Urothelium cell line (cell line): ENCODE data around the gene AIF1.

Source experiments
- DNase-seq: peaks from one replicate; pipeline ENCODE4 v3.0.0; 2011; ENCODE audit warnings: low spot score, mixed read lengths
- FAIRE-seq: peaks from 2 replicates; lab custom pipeline; 2011; peaks lifted over from hg19 to GRCh38; lab: Jason Lieb, UNC

Gene AIF1

DNA sequence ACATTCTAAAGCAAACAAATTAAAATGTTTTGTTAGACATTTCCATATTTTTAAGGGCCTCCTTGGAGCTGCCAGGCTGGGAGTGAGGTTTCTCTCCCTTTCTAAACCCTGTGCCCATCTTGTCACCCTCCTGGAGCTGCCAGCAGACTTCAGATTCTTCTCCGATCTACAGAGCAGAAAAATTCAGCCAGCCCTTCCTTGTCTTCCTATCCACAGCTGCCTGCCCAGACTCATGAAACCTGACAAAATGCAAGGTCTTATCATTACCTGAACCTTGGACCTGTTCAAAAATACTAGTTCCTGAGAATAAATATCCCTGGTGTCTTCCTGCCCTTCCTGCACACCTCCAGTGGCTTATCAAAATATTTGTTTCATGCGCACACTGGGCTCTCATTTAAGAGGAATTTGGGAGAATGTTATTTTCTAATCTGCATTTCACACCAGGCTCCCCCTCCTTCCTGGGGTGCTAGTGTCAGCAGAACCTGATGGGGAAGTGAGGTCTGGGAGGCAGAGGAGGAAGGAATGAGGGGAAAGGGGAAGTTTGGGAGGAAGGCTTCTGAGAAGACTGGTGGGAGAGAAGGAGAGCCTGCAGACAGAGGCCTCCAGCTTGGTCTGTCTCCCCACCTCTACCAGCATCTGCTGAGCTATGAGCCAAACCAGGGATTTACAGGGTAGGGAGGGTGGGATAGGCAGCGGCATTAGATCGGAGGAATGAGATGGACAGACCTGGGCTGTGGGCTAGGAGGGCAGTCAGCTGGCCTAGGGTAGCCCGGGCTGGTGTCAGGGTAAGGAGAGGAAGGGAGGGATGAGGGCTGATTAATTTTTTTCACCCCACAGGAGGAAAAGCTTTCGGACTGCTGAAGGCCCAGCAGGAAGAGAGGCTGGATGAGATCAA is at the start of gene AIF1:
Gene AIF1 (plus strand): TSS at position 551 of the 895 bp plus-strand sequence. CDS start 96 bp downstream, at position 647.
- DNase-seq (no peak), FAIRE-seq (no peak)

DNA sequence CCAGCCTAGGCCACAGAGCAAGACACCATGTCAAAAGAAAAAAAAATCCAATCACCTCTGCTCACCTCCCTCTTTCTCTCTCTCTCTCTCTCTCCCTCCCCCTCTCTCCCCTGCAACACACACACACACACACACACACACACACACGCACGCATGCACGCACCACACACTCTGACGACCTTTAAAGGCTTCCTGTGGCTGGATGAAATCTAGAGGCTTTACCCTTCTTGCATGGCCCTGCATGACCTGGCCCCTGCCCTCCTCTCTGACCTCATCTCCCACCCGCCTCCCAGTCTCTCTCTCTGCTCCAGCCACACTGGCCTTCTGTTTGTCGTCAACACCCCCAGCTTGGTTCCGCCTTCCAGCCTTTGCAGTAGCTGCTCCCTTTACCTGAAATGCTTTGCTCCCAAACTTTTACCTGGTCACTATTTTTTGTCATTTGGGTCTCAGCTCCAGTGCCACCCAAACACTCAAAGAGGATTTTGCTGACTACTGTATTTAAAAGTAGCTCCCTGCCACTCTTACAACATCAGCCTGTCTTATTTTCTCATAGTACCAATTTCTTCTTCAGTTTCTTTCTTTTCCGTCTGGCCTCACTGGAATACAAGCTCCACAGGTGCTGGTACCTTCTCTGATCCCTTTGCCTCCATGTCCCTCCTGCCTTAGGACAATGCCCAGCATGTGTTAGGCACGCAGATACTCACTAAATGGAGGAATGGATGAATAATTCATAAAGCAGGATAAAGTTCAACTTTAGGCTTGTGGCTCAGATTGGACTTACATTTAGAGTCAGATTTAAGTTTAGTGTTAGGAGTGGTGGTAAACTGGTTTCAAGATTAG is 47.3 kb upstream of the AIF1 start:
- FAIRE-seq (no peak), DNase-seq (no peak)

DNA sequence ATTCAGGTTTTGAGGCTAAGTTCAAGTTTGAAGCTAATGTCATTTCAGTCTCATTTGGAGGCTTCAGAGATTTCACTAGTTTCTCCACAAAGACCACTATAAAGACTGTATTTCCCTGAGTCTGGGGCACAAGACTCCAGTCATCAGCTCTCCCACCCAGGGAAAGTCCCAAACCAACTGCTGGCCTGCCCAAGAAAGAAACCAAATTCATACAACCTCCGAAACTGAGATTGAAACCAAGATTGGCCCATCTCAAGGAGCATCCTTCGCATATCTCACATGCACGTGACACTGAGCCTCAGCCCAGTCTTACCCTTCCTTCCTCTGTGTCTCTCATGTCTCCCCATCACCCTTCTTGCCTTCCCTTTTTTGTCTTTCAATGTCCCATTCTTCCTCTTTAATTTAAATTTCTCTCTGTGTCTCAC is 46.5 kb upstream of the AIF1 start:
- DNase-seq (no peak), FAIRE-seq (no peak)

DNA sequence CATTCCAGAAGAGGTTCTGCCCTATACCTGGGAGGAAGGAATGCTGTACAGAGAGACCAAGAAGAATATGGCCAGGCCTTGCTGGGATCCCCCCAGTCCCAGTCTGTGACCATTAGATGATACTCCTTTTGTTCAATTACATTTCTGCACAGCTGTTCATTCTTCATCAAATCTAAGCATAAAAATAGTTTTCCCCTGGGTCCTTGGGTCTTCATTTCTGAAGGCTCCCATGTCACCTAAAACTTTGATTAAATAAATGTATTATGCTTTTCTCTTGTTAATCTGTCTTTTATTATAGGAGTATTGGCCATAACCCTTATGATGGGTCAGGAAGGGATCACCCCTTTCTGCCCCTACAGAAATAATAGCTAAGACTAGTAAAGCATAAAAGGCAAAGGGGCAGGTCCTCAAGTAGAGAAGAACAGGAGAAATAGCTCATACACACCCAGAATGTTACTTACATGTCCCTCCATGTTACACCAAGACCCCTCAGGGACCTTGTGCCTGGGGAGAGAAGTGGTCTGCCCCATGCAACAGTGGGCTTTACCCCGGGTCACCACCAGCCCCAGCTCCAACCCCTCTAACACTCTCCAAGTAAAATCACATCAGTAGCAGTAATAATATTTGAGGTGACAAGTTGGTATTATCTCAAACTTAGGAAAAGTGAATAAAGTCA is 45.0 kb upstream of the AIF1 start:
- no peak for FAIRE-seq
- DNase-seq = no peak

DNA sequence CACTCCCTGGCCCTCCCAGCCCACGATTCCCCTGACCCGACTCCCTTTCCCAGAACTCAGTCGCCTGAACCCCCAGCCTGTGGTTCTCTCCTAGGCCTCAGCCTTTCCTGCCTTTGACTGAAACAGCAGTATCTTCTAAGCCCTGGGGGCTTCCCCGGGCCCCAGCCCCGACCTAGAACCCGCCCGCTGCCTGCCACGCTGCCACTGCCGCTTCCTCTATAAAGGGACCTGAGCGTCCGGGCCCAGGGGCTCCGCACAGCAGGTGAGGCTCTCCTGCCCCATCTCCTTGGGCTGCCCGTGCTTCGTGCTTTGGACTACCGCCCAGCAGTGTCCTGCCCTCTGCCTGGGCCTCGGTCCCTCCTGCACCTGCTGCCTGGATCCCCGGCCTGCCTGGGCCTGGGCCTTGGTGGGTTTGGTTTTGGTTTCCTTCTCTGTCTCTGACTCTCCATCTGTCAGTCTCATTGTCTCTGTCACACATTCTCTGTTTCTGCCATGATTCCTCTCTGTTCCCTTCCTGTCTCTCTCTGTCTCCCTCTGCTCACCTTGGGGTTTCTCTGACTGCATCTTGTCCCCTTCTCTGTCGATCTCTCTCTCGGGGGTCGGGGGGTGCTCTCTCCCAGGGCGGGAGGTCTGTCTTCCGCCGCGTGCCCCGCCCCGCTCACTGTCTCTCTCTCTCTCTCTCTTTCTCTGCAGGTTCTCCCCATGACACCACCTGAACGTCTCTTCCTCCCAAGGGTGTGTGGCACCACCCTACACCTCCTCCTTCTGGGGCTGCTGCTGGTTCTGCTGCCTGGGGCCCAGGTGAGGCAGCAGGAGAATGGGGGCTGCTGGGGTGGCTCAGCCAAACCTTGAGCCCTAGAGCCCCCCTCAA is 42.8 kb upstream of the AIF1 start, which contains the start of gene LTA:
Gene LTA (plus strand): TSS at position 249 of the 871 bp plus-strand sequence. CDS start 454 bp downstream, at position 703.
- FAIRE-seq = no peak
- DNase-seq = no peak

DNA sequence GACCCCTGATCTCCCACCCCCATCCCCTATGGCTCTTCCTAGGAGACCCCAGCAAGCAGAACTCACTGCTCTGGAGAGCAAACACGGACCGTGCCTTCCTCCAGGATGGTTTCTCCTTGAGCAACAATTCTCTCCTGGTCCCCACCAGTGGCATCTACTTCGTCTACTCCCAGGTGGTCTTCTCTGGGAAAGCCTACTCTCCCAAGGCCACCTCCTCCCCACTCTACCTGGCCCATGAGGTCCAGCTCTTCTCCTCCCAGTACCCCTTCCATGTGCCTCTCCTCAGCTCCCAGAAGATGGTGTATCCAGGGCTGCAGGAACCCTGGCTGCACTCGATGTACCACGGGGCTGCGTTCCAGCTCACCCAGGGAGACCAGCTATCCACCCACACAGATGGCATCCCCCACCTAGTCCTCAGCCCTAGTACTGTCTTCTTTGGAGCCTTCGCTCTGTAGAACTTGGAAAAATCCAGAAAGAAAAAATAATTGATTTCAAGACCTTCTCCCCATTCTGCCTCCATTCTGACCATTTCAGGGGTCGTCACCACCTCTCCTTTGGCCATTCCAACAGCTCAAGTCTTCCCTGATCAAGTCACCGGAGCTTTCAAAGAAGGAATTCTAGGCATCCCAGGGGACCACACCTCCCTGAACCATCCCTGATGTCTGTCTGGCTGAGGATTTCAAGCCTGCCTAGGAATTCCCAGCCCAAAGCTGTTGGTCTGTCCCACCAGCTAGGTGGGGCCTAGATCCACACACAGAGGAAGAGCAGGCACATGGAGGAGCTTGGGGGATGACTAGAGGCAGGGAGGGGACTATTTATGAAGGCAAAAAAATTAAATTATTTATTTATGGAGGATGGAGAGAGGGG is 41.6 kb upstream of the AIF1 start:
- FAIRE-seq = no peak

DNA sequence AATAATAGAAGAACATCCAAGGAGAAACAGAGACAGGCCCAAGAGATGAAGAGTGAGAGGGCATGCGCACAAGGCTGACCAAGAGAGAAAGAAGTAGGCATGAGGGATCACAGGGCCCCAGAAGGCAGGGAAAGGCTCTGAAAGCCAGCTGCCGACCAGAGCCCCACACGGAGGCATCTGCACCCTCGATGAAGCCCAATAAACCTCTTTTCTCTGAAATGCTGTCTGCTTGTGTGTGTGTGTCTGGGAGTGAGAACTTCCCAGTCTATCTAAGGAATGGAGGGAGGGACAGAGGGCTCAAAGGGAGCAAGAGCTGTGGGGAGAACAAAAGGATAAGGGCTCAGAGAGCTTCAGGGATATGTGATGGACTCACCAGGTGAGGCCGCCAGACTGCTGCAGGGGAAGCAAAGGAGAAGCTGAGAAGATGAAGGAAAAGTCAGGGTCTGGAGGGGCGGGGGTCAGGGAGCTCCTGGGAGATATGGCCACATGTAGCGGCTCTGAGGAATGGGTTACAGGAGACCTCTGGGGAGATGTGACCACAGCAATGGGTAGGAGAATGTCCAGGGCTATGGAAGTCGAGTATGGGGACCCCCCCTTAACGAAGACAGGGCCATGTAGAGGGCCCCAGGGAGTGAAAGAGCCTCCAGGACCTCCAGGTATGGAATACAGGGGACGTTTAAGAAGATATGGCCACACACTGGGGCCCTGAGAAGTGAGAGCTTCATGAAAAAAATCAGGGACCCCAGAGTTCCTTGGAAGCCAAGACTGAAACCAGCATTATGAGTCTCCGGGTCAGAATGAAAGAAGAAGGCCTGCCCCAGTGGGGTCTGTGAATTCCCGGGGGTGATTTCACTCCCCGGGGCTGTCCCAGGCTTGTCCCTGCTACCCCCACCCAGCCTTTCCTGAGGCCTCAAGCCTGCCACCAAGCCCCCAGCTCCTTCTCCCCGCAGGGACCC is 40.6 kb upstream of the AIF1 start:
- no peak for FAIRE-seq

More for the DNA sequence above, 41.6 kb upstream of the AIF1 start:
- no peak for DNase-seq

DNA sequence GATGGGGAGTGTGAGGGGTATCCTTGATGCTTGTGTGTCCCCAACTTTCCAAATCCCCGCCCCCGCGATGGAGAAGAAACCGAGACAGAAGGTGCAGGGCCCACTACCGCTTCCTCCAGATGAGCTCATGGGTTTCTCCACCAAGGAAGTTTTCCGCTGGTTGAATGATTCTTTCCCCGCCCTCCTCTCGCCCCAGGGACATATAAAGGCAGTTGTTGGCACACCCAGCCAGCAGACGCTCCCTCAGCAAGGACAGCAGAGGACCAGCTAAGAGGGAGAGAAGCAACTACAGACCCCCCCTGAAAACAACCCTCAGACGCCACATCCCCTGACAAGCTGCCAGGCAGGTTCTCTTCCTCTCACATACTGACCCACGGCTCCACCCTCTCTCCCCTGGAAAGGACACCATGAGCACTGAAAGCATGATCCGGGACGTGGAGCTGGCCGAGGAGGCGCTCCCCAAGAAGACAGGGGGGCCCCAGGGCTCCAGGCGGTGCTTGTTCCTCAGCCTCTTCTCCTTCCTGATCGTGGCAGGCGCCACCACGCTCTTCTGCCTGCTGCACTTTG is 39.6 kb upstream of the AIF1 start, which contains the start of gene TNF:
Gene TNF (plus strand): TSS at position 231 of the 567 bp plus-strand sequence. CDS start 177 bp downstream, at position 408.
- FAIRE-seq = no peak
- DNase-seq = no peak

More for the DNA sequence above, 40.6 kb upstream of the AIF1 start:
- DNase-seq = no peak

DNA sequence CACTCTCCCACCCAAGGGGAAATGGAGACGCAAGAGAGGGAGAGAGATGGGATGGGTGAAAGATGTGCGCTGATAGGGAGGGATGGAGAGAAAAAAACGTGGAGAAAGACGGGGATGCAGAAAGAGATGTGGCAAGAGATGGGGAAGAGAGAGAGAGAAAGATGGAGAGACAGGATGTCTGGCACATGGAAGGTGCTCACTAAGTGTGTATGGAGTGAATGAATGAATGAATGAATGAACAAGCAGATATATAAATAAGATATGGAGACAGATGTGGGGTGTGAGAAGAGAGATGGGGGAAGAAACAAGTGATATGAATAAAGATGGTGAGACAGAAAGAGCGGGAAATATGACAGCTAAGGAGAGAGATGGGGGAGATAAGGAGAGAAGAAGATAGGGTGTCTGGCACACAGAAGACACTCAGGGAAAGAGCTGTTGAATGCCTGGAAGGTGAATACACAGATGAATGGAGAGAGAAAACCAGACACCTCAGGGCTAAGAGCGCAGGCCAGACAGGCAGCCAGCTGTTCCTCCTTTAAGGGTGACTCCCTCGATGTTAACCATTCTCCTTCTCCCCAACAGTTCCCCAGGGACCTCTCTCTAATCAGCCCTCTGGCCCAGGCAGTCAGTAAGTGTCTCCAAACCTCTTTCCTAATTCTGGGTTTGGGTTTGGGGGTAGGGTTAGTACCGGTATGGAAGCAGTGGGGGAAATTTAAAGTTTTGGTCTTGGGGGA is 38.9 kb upstream of the AIF1 start:
- FAIRE-seq = no peak

DNA sequence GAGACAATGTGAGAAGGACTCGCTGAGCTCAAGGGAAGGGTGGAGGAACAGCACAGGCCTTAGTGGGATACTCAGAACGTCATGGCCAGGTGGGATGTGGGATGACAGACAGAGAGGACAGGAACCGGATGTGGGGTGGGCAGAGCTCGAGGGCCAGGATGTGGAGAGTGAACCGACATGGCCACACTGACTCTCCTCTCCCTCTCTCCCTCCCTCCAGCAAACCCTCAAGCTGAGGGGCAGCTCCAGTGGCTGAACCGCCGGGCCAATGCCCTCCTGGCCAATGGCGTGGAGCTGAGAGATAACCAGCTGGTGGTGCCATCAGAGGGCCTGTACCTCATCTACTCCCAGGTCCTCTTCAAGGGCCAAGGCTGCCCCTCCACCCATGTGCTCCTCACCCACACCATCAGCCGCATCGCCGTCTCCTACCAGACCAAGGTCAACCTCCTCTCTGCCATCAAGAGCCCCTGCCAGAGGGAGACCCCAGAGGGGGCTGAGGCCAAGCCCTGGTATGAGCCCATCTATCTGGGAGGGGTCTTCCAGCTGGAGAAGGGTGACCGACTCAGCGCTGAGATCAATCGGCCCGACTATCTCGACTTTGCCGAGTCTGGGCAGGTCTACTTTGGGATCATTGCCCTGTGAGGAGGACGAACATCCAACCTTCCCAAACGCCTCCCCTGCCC is 38.0 kb upstream of the AIF1 start:
- no peak for DNase-seq
- FAIRE-seq = no peak

More for the DNA sequence above, 38.9 kb upstream of the AIF1 start:
- DNase-seq = no peak

DNA sequence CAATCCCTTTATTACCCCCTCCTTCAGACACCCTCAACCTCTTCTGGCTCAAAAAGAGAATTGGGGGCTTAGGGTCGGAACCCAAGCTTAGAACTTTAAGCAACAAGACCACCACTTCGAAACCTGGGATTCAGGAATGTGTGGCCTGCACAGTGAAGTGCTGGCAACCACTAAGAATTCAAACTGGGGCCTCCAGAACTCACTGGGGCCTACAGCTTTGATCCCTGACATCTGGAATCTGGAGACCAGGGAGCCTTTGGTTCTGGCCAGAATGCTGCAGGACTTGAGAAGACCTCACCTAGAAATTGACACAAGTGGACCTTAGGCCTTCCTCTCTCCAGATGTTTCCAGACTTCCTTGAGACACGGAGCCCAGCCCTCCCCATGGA is 37.5 kb upstream of the AIF1 start:
- no peak for DNase-seq
- no peak for FAIRE-seq

DNA sequence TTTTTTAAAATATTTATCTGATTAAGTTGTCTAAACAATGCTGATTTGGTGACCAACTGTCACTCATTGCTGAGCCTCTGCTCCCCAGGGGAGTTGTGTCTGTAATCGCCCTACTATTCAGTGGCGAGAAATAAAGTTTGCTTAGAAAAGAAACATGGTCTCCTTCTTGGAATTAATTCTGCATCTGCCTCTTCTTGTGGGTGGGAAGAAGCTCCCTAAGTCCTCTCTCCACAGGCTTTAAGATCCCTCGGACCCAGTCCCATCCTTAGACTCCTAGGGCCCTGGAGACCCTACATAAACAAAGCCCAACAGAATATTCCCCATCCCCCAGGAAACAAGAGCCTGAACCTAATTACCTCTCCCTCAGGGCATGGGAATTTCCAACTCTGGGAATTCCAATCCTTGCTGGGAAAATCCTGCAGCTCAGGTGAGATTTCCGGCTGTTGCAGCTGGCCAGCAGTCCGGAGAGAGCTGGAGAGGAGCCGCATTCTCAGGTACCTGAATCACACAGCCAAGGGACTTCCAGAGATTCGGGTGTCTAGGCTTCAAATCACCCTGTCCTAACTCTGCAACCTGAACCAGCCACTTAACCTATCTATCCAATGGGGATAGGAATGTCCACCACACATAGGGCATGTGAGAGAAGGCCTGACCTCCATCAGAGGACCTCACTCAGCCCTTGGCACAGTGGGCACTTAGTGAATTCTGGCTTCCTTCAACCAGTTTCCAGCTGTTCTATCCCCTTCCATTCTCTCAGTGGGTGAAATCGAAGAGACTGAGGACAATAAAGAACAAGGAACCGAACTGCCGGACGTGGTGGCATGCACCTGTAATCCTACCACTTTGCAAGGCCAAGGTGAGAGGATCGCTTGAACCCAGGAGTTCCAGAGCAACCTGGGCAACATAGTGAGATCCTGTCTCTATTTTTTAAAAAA is 36.6 kb upstream of the AIF1 start:
- FAIRE-seq (no peak), DNase-seq (no peak)

DNA sequence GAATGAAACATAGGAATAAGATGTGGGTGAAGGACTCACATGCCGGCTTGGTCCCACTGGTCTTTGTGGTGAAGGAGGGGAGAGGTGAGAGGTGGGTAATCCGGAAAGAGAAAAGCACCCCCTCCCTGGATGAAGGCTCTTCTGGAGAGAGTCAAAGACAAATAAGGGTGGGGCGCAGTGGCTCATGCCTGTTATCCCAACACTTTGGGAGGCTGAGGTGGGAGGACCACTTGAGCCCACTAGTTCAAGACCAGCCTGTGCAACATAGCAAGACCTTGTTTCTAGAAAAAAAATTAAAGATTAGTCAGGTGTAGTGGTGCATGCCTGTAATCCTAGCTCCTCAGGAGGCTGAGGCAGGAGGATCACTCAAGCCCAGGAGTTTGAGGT is 35.9 kb upstream of the AIF1 start:
- no peak for FAIRE-seq
- no peak for DNase-seq

DNA sequence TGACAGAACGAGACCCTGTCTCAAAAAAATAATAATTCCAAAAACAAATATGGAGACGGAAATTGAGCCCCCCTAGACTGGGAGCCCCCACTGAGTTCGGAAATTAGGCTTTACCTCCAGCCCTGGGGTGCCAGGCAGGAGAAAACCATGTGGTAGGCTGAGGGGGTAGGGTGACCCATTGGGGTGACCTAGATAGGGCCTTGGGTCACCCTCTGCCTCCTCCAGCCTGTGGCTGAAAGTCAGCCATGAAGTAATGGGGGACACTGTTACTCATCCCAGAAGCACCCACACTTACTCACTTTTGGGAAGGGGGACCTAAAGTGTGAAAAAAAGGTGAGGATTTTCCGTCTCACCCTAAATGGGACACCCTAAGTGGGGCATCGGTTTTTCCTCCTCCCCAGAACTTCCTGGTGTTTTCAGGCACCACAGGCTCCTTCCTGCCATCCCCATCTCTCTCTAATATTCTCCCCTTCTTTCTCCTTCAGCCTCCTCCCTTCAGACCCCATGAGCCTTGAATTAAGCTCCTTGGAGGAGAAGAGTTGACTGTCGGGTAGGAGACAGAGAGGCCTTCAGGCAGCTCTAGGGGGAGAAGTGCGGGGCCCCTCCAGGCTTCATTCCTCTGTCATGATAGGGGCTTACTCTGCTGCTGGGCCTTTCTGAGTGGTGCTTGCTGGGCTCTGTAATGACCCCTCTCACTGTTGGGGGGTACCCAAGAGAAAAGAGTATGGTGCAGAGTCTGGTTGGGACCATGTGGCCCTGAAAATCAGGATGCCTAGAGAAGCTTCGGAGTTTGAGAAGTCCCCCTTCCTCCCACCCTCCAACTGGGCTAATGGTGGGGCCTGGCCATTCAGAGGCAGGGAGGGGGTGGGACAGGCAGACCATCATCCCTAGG is 35.2 kb upstream of the AIF1 start:
- DNase-seq = no peak
- no peak for FAIRE-seq
